Psoas muscle (tissue), 8 donors: Measurements from ENCODE around the gene IER5. TPM values are rescaled to one million over a fixed set of nuclear protein-coding genes. Genes with fewer than 3 reads are reported as not detected.

Experiments
- ATAC-seq, 4 donors: fragments of 200-7000 bp; cut with Tn5 transposase; one replicate each; pipeline ENCODE4 v1.9.1; 2020; ENCODE audit warnings: moderate library complexity in 3 of 4, mild to moderate bottlenecking in 2 of 4
- DNase-seq, 2 donors: peaks; one replicate each; pipeline ENCODE4 v3.0.0-alpha.2; 2020
- H3K27ac ChIP-seq: fragments of 200-600 bp; one replicate; pipeline ENCODE4 v1.8.0; 2022
- H3K27me3 ChIP-seq, 3 donors: fragments of 200-600 bp in 1 of 3; one replicate each; pipeline versions ENCODE4 v1.6.1 to v1.8.0; 2013 to 2022; ENCODE audit warnings: low read length in 2 of 3, mild to moderate bottlenecking in 2 of 3, moderate library complexity in 1 of 3; ENCODE audit not compliant: insufficient read depth in 3 of 3
- H3K36me3 ChIP-seq, 2 donors: fragments of 200-600 bp in 1 of 2; one replicate each; pipeline versions ENCODE4 v1.6.1 to v1.8.0; 2013 to 2022; ENCODE audit warnings: low read depth in 1 of 2, mild to moderate bottlenecking in 1 of 2, moderate library complexity in 1 of 2; ENCODE audit not compliant: insufficient read depth in 1 of 2
- H3K4me1 ChIP-seq: fragments of 200-600 bp; one replicate; pipeline ENCODE4 v1.8.0; 2022
- H3K4me3 ChIP-seq: fragments of 200-600 bp; one replicate; pipeline ENCODE4 v1.8.0; 2022; ENCODE audit warnings: mild to moderate bottlenecking
- H3K9me3 ChIP-seq: fragments of 200-600 bp; one replicate; pipeline ENCODE4 v1.8.0; 2022
- WGBS, 3 donors: extraction: QIAGEN DNeasy Blood & Tissue Kit; methylation state at CpG; one replicate each; pipeline versions ENCODE4 v1.1.6 to v1.1.7; 2013; 5-methylcytosine and 5-hydroxymethylcytosine counted together
- intact Hi-C, 2 donors: fragments of 100-400 bp; cut with DNase I; formaldehyde crosslinking; loops; one replicate each; pipeline versions ENCODE4 v1.11.0 to v1.14.2; 2022
- polyA plus RNA-seq, 3 donors: library from polyadenylated mRNA; stranded (reverse); fragments of 200-250 nt; gene quantifications; one replicate each; pipeline ENCODE4 v1.2.3, GENCODE V29; 2013
- total RNA-seq, 4 donors: library from RNA; stranded (reverse); fragmentation: NEBNext Ultra II Directional in 2 of 4; extraction: Animal tissue kit (Norgen Biotek cat#: 25700) in 2 of 4; gene quantifications; one replicate each; pipeline versions ENCODE4 v1.2.1 to v1.2.4, GENCODE V29; 2021 to 2023
- TF ChIP-seq, protein P1 (sequence below): fragments of 200-600 bp; IDR thresholded peaks from one replicate; pipeline ENCODE4 v1.8.0; 2022; ENCODE audit warnings: antibody characterized with exemption
- donor health status: healthy with polysubstance abuse.
- donor health status: DM: no; HTN: no; CAD: no; lungs with moderate emphysema.
- donor health status: Bipolar disorder and iron deficiency.
- donor health status: healthy.
- donor health status: DM: yes; HTN: yes; CAD: no.
- donor health status: DM: no; HTN: no; CAD: no.
- donor health status: DM: no; HTN: no; CAD: no.
- donor health status: DM: yes; HTN: yes; CAD: no.

Gene IER5
- total and polyA plus RNA-seq, 7 donors, result 19.9 to 110 (median 37.5) TPM

DNA sequence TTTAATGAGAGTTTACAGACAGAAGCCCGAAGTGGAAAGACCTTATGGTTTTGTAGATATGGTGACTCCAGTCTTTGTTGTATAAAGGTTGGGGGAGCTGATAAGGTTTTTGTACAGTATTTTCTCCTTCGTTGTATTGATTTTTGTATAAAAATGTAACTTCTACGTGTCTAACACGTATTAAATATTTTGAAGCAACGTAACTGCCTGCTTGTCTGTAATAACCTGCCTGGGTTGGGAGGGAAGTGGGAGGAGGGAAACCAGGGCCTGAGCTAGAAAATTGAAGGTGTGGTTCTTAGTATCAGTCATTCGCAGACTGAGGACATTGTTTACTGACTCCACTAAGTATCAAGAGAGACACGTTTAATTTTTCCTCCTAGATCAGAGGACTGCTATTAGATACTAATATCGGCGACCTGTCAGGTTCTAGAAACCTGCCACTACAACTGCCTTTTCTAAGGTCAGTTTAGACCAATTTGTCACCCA, 2.2 kb downstream of the IER5 start:
- TF ChIP-seq, protein P1, sequence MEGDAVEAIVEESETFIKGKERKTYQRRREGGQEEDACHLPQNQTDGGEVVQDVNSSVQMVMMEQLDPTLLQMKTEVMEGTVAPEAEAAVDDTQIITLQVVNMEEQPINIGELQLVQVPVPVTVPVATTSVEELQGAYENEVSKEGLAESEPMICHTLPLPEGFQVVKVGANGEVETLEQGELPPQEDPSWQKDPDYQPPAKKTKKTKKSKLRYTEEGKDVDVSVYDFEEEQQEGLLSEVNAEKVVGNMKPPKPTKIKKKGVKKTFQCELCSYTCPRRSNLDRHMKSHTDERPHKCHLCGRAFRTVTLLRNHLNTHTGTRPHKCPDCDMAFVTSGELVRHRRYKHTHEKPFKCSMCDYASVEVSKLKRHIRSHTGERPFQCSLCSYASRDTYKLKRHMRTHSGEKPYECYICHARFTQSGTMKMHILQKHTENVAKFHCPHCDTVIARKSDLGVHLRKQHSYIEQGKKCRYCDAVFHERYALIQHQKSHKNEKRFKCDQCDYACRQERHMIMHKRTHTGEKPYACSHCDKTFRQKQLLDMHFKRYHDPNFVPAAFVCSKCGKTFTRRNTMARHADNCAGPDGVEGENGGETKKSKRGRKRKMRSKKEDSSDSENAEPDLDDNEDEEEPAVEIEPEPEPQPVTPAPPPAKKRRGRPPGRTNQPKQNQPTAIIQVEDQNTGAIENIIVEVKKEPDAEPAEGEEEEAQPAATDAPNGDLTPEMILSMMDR, result no peak
- 17 to 24% (median 22%) methylated on average over 9 of the region's 9 CpGs for WGBS, 3 donors
- intact Hi-C loops, result no loop called here
- no peaks in the 10 kb centered on the region for H3K9me3 ChIP-seq
- peak overlapping the region; percentile 97 for H3K27ac ChIP-seq
- ATAC-seq (no peak), DNase-seq (no peak)
- peaks cover 52% of the 10 kb centered on the region for H3K4me1 ChIP-seq
- H3K27me3 ChIP-seq, result no peaks in the 10 kb centered on the region
- H3K4me3 ChIP-seq, result peak overlapping the region; percentile 91
- no peaks in the 10 kb centered on the region for H3K36me3 ChIP-seq

DNA sequence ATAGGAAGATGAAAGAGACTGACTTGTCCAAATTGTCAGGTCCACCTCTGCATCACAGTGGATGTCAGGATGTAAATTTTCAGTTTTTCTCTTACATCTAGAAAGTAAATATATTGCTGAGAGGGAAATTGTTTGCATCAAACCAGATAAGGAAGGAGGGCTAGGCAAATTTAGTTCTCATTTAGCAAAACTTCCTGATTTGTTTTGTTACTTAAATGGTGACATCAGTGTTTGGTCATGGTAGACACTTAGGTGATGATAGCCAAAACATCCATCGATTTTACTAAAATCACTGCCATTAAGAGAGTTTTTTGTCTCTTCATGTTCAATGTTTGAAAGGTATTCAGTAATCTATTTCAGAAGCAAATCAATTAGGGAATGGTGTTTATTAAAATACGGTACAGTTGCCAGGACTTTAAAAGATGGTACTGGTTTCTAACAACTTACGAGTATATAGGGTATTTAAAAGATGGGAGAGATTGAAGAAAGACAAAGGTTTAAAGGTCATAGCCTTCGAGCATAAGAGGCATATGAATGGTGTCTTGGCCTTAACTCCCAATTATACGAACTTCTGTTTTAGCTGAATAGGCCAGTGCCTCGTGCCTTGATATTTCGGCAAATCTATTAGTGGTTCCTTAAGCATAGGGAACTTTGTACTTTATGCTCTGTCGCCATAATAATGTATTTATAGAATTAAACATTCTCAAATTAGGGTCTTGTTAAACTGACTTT, 3.0 kb downstream of the IER5 start:
- Histone ChIP-seq H3K27ac (peak overlapping the region; percentile 97), H3K36me3 (no peaks in the 10 kb centered on the region)
- intact Hi-C loops, result no loop called here

GRCh38 chr1:181092056-181092455, 3.6 kb downstream of the IER5 start:
- peak overlapping the region; percentile 97 for H3K27ac ChIP-seq
- H3K27me3 ChIP-seq, result no peaks in the 10 kb centered on the region
- H3K36me3 ChIP-seq, result no peaks in the 10 kb centered on the region
- H3K4me1 ChIP-seq, result peaks cover 59% of the 10 kb centered on the region
- TF ChIP-seq, protein P1, result no peak
- intact Hi-C loops, result no loop called here
- DNase-seq, result no peak
- ATAC-seq, result no peak
- H3K9me3 ChIP-seq, result no peaks in the 10 kb centered on the region
- WGBS, 3 donors, result 71 to 76% (median 76%) methylated on average over 2 of the region's 2 CpGs
- peak overlapping the region; percentile 91 for H3K4me3 ChIP-seq

More for the DNA sequence above, 3.0 kb downstream of the IER5 start:
- Histone ChIP-seq H3K4me3 (peak overlapping the region; percentile 91), H3K27me3 (no peaks in the 10 kb centered on the region), H3K9me3 (no peaks in the 10 kb centered on the region), H3K4me1 (peaks cover 57% of the 10 kb centered on the region)
- DNase-seq (no peak), ATAC-seq (no peak)
- WGBS, 3 donors, result 62 to 74% (median 67%) methylated on average over 8 of the region's 8 CpGs
- TF ChIP-seq, protein P1, result no peak

GRCh38 chr1:181092883-181093458, 4.5 kb downstream of the IER5 start:
- Histone ChIP-seq H3K4me3 (peak overlapping the region; percentile 91), H3K27ac (peak overlapping the region; percentile 53), H3K4me1 (peaks cover 63% of the 10 kb centered on the region), H3K27me3 (no peaks in the 10 kb centered on the region), H3K36me3 (no peaks in the 10 kb centered on the region), H3K9me3 (no peaks in the 10 kb centered on the region)
- DNase-seq (no peak), ATAC-seq (no peak)
- WGBS, 3 donors, result 86 to 91% (median 89%) methylated on average over 4 of the region's 4 CpGs
- intact Hi-C loops, result no loop called here
- TF ChIP-seq, protein P1, result no peak
